Natural killer cell (primary cell): Measurements from ENCODE around the gene S100A12. TPM values are rescaled to one million over a fixed set of nuclear protein-coding genes. Genes with fewer than 3 reads are reported as not detected.

Source experiments
- ATAC-seq, 3 donors: fragments of 150-1000 bp in 2 of 3; fragments of 200-7000 bp in 1 of 3; cut with Tn5 transposase; 1 replicate in 1 of 3; 2 replicates in 2 of 3; pipeline ENCODE4 v1.10.0; 2021; ENCODE audit warnings: mild to moderate bottlenecking in 2 of 3, moderate library complexity in 2 of 3
- DNase-seq, 2 donors: peaks; one replicate each; pipeline versions ENCODE4 v3.0.0 to v3.0.0-alpha.2; 2013 to 2021; ENCODE audit warnings: mixed read lengths in 1 of 2
- H3K27ac ChIP-seq: one replicate; pipeline ENCODE4 v1.5.1; 2013; ENCODE audit warnings: mild to moderate bottlenecking, low read length
- H3K27me3 ChIP-seq: one replicate; pipeline ENCODE4 v1.6.1; 2013; ENCODE audit warnings: low read length; ENCODE audit not compliant: control insufficient read depth, insufficient read depth
- H3K36me3 ChIP-seq: one replicate; pipeline ENCODE4 v1.6.1; 2013; ENCODE audit warnings: low read length; ENCODE audit not compliant: control insufficient read depth, insufficient read depth
- H3K4me1 ChIP-seq: one replicate; pipeline ENCODE4 v1.6.1; 2013; ENCODE audit warnings: low read length; ENCODE audit not compliant: control insufficient read depth, insufficient read depth
- H3K4me3 ChIP-seq: one replicate; pipeline ENCODE4 v1.5.1; 2013; ENCODE audit warnings: low read length
- H3K9me3 ChIP-seq: one replicate; pipeline ENCODE4 v1.6.1; 2013; ENCODE audit warnings: low read length; ENCODE audit not compliant: control insufficient read depth, insufficient read depth
- H3K27ac Mint-ChIP-seq, 2 donors: one replicate each; pipeline ENCODE4 v1.8.0; 2022; ENCODE audit warnings: mild to moderate bottlenecking in 2 of 2, mixed read lengths in 2 of 2, moderate library complexity in 1 of 2
- H3K27me3 Mint-ChIP-seq, 2 donors: one replicate each; pipeline ENCODE4 v1.8.0; 2022; ENCODE audit warnings: low read depth in 2 of 2, mixed read lengths in 2 of 2
- H3K36me3 Mint-ChIP-seq: one replicate; pipeline ENCODE4 v1.8.0; 2022; ENCODE audit warnings: mixed read lengths
- H3K4me1 Mint-ChIP-seq, 2 donors: one replicate each; pipeline ENCODE4 v1.8.0; 2022; ENCODE audit warnings: mixed read lengths in 2 of 2
- H3K4me3 Mint-ChIP-seq: one replicate; pipeline ENCODE4 v1.8.0; 2022; ENCODE audit warnings: mild to moderate bottlenecking, moderate library complexity, mixed read lengths
- H3K9me3 Mint-ChIP-seq, 2 donors: one replicate each; pipeline ENCODE4 v1.8.0; 2022; ENCODE audit warnings: mixed read lengths in 2 of 2
- CTCF ChIP-seq: fragments of 200-600 bp; IDR thresholded peaks from one replicate; pipeline ENCODE4 v1.8.0; 2022; ENCODE audit warnings: antibody characterized with exemption
- WGBS: methylation state at CpG from one replicate; pipeline ENCODE4 v1.1.7; 2013; ENCODE audit warnings: missing lambda C conversion rate; ENCODE audit not compliant: insufficient coverage; 5-methylcytosine and 5-hydroxymethylcytosine counted together
- intact Hi-C: fragments of 100-400 bp; cut with micrococcal nuclease; formaldehyde crosslinking; loops from one replicate; pipeline ENCODE4 v1.14.2; 2022
- total RNA-seq, 4 donors: library from RNA; stranded (reverse); fragments of 120-200 nt in 1 of 4; gene quantifications; one replicate each; pipeline versions ENCODE4 v1.2.3 to v1.2.4, GENCODE V29; 2013 to 2022

Gene S100A12
- total RNA-seq, 3 donors from 2014 or later (not counting 1 experiment from before 2014, with no cell fraction given), result 11.4 to 20.4 TPM; not detected in 1

DNA sequence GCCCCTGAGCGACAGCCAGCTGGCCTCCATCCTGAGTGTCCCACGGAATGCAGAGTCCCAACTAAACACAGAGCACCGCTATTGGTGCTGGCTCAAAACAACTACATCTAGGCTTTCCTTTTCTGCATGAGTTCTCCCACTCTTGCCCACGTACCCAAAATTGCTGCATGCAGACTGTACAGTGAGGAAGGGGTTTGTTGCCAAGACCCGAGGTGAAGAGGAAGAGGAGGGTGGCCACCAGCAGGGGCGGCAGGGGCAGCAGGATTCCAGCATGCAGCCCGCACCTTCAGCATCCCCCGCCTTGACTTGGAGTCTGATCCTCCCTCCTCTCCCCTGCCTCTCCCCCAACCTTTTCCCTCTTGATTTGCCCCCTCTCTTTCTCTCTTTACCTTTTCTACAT lies 9.7 kb downstream of the S100A12 start:
- H3K36me3 Mint-ChIP-seq, result no peaks in the 10 kb centered on the region
- 89% methylated on average over 8 of the region's 8 CpGs for WGBS
- H3K4me3 Mint-ChIP-seq, result no peak overlapping the region
- no peak for ATAC-seq
- peaks cover 12 to 27% of the 10 kb centered on the region in 2 donors for H3K27me3 Mint-ChIP-seq
- Histone ChIP-seq H3K27ac (no peak overlapping the region), H3K9me3 (no peaks in the 10 kb centered on the region), H3K4me3 (no peak overlapping the region), H3K4me1 (no peaks in the 10 kb centered on the region), H3K27me3 (no peaks in the 10 kb centered on the region), H3K36me3 (no peaks in the 10 kb centered on the region)
- H3K9me3 Mint-ChIP-seq, result no peaks in the 10 kb centered on the region
- no peak overlapping the region for H3K27ac Mint-ChIP-seq
- no peak for TF ChIP-seq CTCF
- no peak for DNase-seq
- H3K4me1 Mint-ChIP-seq, result no peaks in the 10 kb centered on the region
- intact Hi-C loops, result no loop called here

DNA sequence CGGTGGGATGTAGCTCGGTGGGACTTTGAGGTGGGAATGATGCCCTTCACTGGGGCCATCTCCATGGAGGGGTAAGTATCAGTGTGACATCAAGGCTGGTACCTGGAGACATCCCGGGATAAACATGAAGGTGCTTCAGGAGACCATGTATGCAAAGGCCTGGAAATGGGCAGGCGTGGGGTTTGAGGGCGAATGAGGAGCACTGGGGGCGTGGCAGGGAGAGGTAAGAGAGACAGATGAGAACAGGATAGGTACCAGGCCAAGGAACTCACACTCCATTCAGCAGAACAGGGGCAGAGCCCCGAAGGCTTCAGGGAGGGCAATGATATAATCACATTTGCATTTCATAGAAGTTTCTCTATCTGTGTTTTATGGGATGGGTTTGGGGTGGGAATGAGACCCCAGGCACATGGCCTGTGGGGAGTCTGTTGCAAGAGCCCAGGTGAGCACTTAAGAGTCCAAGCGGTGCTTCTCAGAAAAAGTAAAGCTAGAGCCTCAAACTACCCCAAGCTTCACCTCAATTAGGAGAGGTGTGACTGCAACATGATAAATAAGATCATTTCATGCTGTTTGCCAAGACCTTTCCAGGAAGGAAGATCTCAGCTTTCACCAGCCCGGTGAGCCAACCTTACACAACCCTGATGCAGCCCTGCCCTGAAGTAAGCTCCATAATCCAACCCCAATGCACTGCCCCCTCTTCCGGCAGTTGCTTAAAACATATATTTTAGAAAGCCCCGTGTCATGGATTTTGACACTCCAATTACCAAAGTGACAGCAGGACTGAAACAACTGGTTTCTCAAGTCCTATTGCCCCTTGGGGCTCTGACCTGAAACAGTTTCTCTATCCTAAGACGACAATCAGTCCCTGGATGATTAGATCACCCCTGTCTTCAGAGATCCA lies 10.4 kb downstream of the S100A12 start:
- WGBS, result 83% methylated on average over 11 of the region's 12 CpGs
- H3K27ac ChIP-seq, result no peak overlapping the region
- intact Hi-C loops, result no loop called here
- Mint-ChIP-seq H3K36me3 (no peaks in the 10 kb centered on the region), H3K9me3 (no peaks in the 10 kb centered on the region), H3K4me1 (no peaks in the 10 kb centered on the region), H3K27me3 (peaks cover 9 to 20% of the 10 kb centered on the region in 2 donors), H3K4me3 (no peak overlapping the region), H3K27ac (no peak overlapping the region)
- no peaks in the 10 kb centered on the region for H3K27me3 ChIP-seq
- no peak for TF ChIP-seq CTCF
- no peak overlapping the region for H3K4me3 ChIP-seq
- no peaks in the 10 kb centered on the region for H3K4me1 ChIP-seq
- no peaks in the 10 kb centered on the region for H3K9me3 ChIP-seq
- DNase-seq (no peak), ATAC-seq (no peak)
- no peaks in the 10 kb centered on the region for H3K36me3 ChIP-seq

GRCh38 chr1:153364156-153364555 lies 11.3 kb downstream of the S100A12 start:
- intact Hi-C loops, result no loop called here
- Histone ChIP-seq H3K27me3 (no peaks in the 10 kb centered on the region), H3K4me1 (no peaks in the 10 kb centered on the region), H3K36me3 (no peaks in the 10 kb centered on the region), H3K9me3 (no peaks in the 10 kb centered on the region), H3K27ac (no peak overlapping the region), H3K4me3 (no peak overlapping the region)
- H3K4me3 Mint-ChIP-seq, result no peak overlapping the region
- peaks cover 6 to 18% of the 10 kb centered on the region in 2 donors for H3K27me3 Mint-ChIP-seq
- no peak for TF ChIP-seq CTCF
- ATAC-seq (no peak), DNase-seq (no peak)
- no peaks in the 10 kb centered on the region for H3K9me3 Mint-ChIP-seq
- H3K4me1 Mint-ChIP-seq, result no peaks in the 10 kb centered on the region
- no peaks in the 10 kb centered on the region for H3K36me3 Mint-ChIP-seq
- no peak overlapping the region for H3K27ac Mint-ChIP-seq

DNA sequence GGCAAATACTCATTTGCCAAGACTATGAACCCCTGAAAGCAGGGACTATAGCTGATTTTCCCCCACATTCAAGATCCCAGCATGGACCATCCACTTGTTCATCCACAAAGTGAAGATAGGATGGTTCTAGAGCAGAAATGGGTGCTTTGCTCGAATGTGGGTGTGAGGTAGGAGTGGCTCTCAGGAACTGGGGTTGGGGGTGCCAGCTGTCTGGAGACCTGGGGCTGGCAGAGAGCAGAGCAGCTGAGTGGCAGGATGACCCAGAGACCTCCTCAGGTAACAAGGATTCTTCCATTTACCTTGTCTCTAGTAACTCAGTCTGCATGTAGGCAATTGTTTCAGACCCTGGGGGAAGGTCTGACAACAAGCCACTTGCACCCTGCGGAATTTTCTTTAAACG lies 11.8 kb downstream of the S100A12 start:
- Histone ChIP-seq H3K4me3 (no peak overlapping the region), H3K27me3 (no peaks in the 10 kb centered on the region), H3K36me3 (no peaks in the 10 kb centered on the region), H3K27ac (no peak overlapping the region), H3K4me1 (no peaks in the 10 kb centered on the region), H3K9me3 (no peaks in the 10 kb centered on the region)
- Mint-ChIP-seq H3K36me3 (no peaks in the 10 kb centered on the region), H3K4me1 (no peaks in the 10 kb centered on the region), H3K4me3 (no peak overlapping the region), H3K9me3 (no peaks in the 10 kb centered on the region), H3K27ac (no peak overlapping the region), H3K27me3 (peaks cover 6 to 18% of the 10 kb centered on the region in 2 donors)
- intact Hi-C loops, result no loop called here
- no peak for ATAC-seq
- no peak for TF ChIP-seq CTCF
- DNase-seq, result no peak
- 79% methylated on average over 1 of the region's 3 CpGs for WGBS
